ENCODE data around the gene PAFAH1B1.

Gene PAFAH1B1

DNA sequence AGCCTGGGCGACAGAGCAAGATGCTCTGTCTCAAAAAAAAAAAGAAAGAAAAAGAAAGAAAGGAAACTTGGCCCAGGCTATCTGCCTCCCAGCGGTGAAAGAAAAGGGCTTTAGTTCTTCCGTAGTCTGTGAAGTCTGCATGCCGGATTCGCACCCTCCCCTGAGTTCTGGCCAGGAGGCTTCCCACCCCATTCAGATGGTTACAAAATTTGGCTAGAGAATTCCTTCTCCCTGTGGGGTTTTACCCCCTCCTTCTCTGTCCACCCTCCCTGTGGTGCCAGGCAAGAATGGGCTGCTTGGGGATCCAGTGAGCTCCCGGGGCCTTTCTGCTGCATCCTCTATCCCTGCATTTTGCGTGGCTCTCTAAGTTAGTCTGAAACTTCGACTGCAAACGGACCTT lies 37.8 kb downstream of the PAFAH1B1 start:
- Histone ChIP-seq H3K36me3 (replicated peaks; ENCODE audit: low read depth, low read length) (no peaks in the 10 kb centered on the region), H3K4me3 (ENCODE audit: low read length) (no peak overlapping the region), H3K4me1 (ENCODE audit: low read length) (peaks cover 11% of the 10 kb centered on the region; the same call in 1 of the 2 replicates), H2AFZ (ENCODE audit: low read depth, low read length) (no peak overlapping the region), H3K27me3 (ENCODE audit: low read depth, low read length) (no peaks in the 10 kb centered on the region), H4K20me1 (ENCODE audit: insufficient read depth, low read length) (peaks cover 83% of the 10 kb centered on the region), H3K79me2 (ENCODE audit: low read length) (peaks cover 100% of the 10 kb centered on the region), H3K27ac (ENCODE audit: low read length) (no peak overlapping the region), H3K9ac (ENCODE audit: low read length) (no peak overlapping the region), H3K4me2 (ENCODE audit: low read length) (no peak overlapping the region), H3K9me3 (ENCODE audit: insufficient read depth, low read length) (no peaks in the 10 kb centered on the region)
- TF ChIP-seq, protein P1, sequence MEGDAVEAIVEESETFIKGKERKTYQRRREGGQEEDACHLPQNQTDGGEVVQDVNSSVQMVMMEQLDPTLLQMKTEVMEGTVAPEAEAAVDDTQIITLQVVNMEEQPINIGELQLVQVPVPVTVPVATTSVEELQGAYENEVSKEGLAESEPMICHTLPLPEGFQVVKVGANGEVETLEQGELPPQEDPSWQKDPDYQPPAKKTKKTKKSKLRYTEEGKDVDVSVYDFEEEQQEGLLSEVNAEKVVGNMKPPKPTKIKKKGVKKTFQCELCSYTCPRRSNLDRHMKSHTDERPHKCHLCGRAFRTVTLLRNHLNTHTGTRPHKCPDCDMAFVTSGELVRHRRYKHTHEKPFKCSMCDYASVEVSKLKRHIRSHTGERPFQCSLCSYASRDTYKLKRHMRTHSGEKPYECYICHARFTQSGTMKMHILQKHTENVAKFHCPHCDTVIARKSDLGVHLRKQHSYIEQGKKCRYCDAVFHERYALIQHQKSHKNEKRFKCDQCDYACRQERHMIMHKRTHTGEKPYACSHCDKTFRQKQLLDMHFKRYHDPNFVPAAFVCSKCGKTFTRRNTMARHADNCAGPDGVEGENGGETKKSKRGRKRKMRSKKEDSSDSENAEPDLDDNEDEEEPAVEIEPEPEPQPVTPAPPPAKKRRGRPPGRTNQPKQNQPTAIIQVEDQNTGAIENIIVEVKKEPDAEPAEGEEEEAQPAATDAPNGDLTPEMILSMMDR (IDR thresholded peaks at IDR 0.05; ENCODE audit: low read depth, low read length): no peak

DNA sequence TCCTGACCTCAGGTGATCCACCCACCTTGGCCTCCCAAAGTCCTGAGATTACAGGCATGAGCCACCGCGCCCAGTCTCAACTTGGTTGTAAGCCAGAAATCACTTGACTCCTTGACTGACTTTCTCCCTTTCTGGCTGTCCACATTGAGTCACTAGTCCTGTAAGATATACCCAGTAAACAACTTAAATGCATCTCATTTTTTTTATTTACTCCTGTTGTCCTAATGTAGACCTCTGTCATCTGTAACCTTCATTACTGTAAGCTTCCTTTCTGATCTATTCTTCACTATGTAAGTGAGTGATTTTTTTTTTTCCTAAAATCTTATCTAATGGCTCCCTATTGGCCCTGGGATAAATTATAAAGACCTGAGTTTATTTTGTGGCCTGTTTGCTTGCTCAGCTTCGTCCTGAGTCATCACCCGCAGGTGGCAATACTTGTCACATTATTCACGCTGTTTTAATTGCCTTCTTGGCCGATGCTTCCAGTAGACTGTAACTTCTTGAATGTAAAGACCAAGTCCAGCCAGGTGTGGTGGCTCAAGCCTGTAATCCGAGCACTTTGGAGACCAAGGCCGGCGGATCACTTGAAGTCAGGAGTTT lies 41.0 kb downstream of the PAFAH1B1 start:
- Histone ChIP-seq H3K27me3 (ENCODE audit: low read depth, low read length) (no peaks in the 10 kb centered on the region), H3K9me3 (ENCODE audit: insufficient read depth, low read length) (no peaks in the 10 kb centered on the region), H4K20me1 (ENCODE audit: insufficient read depth, low read length) (peaks cover 65% of the 10 kb centered on the region), H3K36me3 (replicated peaks; ENCODE audit: low read depth, low read length) (peaks cover 3% of the 10 kb centered on the region), H3K27ac (ENCODE audit: low read length) (no peak overlapping the region), H3K4me3 (ENCODE audit: low read length) (no peak overlapping the region), H3K4me1 (ENCODE audit: low read length) (no peaks in the 10 kb centered on the region), H3K4me2 (ENCODE audit: low read length) (no peak overlapping the region), H3K9ac (ENCODE audit: low read length) (no peak overlapping the region), H3K79me2 (ENCODE audit: low read length) (peaks cover 80% of the 10 kb centered on the region), H2AFZ (ENCODE audit: low read depth, low read length) (no peak overlapping the region)
- TF ChIP-seq EZH2phosphoT487 (IDR thresholded peaks at IDR 0.05; ENCODE audit: low read depth): no peak
- TF ChIP-seq, protein P1 (IDR thresholded peaks at IDR 0.05; ENCODE audit: low read depth, low read length): no peak

DNA sequence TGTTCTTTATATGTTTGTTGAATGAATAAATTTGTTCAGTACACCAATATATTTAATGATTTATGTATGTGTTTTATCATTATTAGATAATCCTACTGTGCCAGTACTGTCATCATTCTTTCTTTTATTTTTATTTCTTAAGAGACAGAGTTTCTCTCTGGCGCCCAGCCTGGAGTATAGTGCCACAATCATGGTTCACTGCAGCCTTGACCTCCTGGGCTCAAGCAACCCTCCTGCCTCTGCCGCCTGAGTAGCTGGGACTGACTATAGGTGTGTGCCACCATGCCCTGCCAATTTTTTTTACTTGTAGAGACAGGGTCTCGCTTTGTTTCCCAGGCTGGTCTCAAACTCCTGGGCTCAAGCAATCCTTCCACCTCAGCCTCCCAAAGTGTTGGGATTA lies 41.8 kb downstream of the PAFAH1B1 start:
- Histone ChIP-seq H3K27ac (ENCODE audit: low read length) (no peak overlapping the region), H3K4me3 (ENCODE audit: low read length) (no peak overlapping the region), H3K9me3 (ENCODE audit: insufficient read depth, low read length) (no peaks in the 10 kb centered on the region), H3K79me2 (ENCODE audit: low read length) (peaks cover 72% of the 10 kb centered on the region), H3K36me3 (replicated peaks; ENCODE audit: low read depth, low read length) (peaks cover 3% of the 10 kb centered on the region), H4K20me1 (ENCODE audit: insufficient read depth, low read length) (peaks cover 57% of the 10 kb centered on the region), H3K4me1 (ENCODE audit: low read length) (no peaks in the 10 kb centered on the region), H3K27me3 (ENCODE audit: low read depth, low read length) (no peaks in the 10 kb centered on the region), H3K4me2 (ENCODE audit: low read length) (no peak overlapping the region), H3K9ac (ENCODE audit: low read length) (no peak overlapping the region), H2AFZ (ENCODE audit: low read depth, low read length) (no peak overlapping the region)
- TF ChIP-seq, protein P1 (IDR thresholded peaks at IDR 0.05; ENCODE audit: low read depth, low read length): no peak
- no peak for TF ChIP-seq EZH2phosphoT487 (IDR thresholded peaks at IDR 0.05; ENCODE audit: low read depth)

DNA sequence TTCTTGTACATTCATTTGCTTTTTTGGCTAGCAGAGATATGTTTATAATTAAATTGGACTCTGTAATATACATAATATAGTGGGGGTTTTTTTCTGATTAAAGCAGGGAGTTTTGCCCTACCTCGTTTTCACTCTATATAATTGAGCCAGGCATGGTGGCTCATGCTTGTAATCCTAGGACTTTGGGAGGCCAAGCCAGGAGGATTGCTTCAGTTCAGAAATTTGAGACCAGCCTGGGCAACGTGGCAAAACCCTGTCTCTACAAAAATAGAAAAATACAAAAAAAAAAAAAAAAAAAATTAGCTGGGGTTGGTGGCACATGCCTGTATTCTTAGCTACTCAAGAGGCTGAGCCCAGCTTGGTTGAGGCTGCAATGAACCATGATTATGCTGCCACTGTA lies 42.2 kb downstream of the PAFAH1B1 start:
- H4K20me1 ChIP-seq (ENCODE audit: insufficient read depth, low read length): peaks cover 53% of the 10 kb centered on the region

More for the DNA sequence above, 42.2 kb downstream of the PAFAH1B1 start:
- TF ChIP-seq EZH2phosphoT487 (IDR thresholded peaks at IDR 0.05; ENCODE audit: low read depth): no peak
- TF ChIP-seq, protein P1 (IDR thresholded peaks at IDR 0.05; ENCODE audit: low read depth, low read length): no peak
- Histone ChIP-seq H3K9me3 (ENCODE audit: insufficient read depth, low read length) (no peaks in the 10 kb centered on the region), H3K4me1 (ENCODE audit: low read length) (no peaks in the 10 kb centered on the region), H2AFZ (ENCODE audit: low read depth, low read length) (no peak overlapping the region), H3K27me3 (ENCODE audit: low read depth, low read length) (no peaks in the 10 kb centered on the region), H3K4me2 (ENCODE audit: low read length) (no peak overlapping the region), H3K79me2 (ENCODE audit: low read length) (peaks cover 68% of the 10 kb centered on the region), H3K4me3 (ENCODE audit: low read length) (no peak overlapping the region), H3K36me3 (replicated peaks; ENCODE audit: low read depth, low read length) (peaks cover 3% of the 10 kb centered on the region), H3K27ac (ENCODE audit: low read length) (no peak overlapping the region), H3K9ac (ENCODE audit: low read length) (no peak overlapping the region)

Data from OCI-LY3 (cell line).